Measurements from ENCODE around the gene LONP2. TPM values are rescaled to one million over a fixed set of nuclear protein-coding genes. Genes with fewer than 3 reads are reported as not detected.
"Not testable (repeated sequence)": the region's sequence is repeated elsewhere in the genome, so short reads cannot be mapped to it uniquely, and the experiment has no call there.

LONP2 gene
- polyA plus RNA-seq, 1 donor from 2014 or later: 38.6 TPM

DNA sequence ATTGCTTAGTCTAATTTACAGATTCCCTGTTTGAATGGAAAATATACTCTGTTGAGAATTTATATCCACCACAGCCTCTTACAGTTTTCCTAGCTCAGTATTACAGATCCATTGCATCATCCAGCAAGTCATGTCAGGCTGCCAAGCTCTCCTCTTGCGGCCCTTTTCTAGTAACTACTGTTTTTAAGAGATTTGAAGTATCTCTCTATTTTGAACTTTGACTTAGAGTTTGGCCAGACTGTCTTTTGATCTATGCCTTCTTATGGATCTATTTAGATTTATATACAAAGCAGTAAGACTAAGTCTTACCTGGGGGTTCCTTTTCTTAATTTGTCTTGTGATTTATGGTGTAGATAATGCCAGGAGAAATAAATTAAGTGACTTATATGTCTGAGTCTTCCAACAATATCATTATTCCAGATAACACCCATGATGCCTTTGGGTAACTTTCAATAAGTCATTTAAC, 56.3 kb downstream of the LONP2 start (continued):
- TF ChIP-seq EP300 (conservative IDR thresholded peaks at IDR 0.05; ENCODE audit: poor library complexity, severe bottlenecking) (no peak), MXI1 (conservative IDR thresholded peaks at IDR 0.05; ENCODE audit: poor library complexity, severe bottlenecking) (no peak)

DNA sequence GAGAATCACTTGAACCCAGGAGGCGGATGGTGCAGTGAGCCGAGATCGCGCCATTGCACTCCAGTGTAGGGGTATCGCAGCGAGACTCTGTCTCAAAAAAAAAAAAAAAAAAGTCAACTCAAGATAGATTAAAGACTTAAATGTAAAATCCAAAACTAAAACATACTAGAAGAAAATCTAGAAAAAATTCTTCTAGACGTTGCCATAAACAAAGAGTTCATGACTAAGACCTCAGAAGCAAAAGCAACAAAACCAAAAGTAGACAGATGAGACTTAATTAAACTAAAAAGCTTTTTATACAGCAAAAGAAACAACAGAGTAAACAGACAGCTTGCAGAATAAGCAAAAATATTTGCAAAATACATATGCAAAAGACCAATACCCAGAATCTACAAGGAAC, 64.4 kb downstream of the LONP2 start:
- Histone ChIP-seq H4K20me1 (ENCODE audit: insufficient read depth) (no peaks in the 10 kb centered on the region), H3K4me3 (ENCODE audit: low read length) (no peak overlapping the region), H3K36me3 (ENCODE audit: insufficient read depth, low read length) (peaks cover 8% of the 10 kb centered on the region), H3K9me2 (ENCODE audit: insufficient read depth, low read length) (no peaks in the 10 kb centered on the region), H2AFZ (ENCODE audit: low read depth, low read length) (no peak overlapping the region), H3K27me3 (ENCODE audit: insufficient read depth, low read depth, low read length) (no peaks in the 10 kb centered on the region), H3K4me2 (ENCODE audit: low read length) (no peak overlapping the region), H3K9ac (ENCODE audit: low read length) (no peak overlapping the region), H3K79me2 (replicated peaks; ENCODE audit: insufficient read depth, low read length) (no peaks in the 10 kb centered on the region), H3F3A (ENCODE audit: insufficient read depth, low read length, poor library complexity, severe bottlenecking) (no peaks in the 10 kb centered on the region), H3K27ac (ENCODE audit: low read length) (no peak overlapping the region), H3K9me3 (ENCODE audit: low read length) (peaks cover 13% of the 10 kb centered on the region)
- TF ChIP-seq TAF1 (IDR thresholded peaks at IDR 0.05; ENCODE audit: low read depth): no peak
- TF ChIP-seq POLR2AphosphoS5 (IDR thresholded peaks at IDR 0.05): no peak
- no peak for TF ChIP-seq RAD21 (conservative IDR thresholded peaks at IDR 0.05)
- TF ChIP-seq, protein P1, sequence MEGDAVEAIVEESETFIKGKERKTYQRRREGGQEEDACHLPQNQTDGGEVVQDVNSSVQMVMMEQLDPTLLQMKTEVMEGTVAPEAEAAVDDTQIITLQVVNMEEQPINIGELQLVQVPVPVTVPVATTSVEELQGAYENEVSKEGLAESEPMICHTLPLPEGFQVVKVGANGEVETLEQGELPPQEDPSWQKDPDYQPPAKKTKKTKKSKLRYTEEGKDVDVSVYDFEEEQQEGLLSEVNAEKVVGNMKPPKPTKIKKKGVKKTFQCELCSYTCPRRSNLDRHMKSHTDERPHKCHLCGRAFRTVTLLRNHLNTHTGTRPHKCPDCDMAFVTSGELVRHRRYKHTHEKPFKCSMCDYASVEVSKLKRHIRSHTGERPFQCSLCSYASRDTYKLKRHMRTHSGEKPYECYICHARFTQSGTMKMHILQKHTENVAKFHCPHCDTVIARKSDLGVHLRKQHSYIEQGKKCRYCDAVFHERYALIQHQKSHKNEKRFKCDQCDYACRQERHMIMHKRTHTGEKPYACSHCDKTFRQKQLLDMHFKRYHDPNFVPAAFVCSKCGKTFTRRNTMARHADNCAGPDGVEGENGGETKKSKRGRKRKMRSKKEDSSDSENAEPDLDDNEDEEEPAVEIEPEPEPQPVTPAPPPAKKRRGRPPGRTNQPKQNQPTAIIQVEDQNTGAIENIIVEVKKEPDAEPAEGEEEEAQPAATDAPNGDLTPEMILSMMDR (IDR thresholded peaks at IDR 0.05; ENCODE audit: poor library complexity, severe bottlenecking): no peak
- TF ChIP-seq SMC3 (conservative IDR thresholded peaks at IDR 0.05; ENCODE audit: poor library complexity): no peak
- TF ChIP-seq EP300 (conservative IDR thresholded peaks at IDR 0.05; ENCODE audit: poor library complexity, severe bottlenecking): no peak
- no peak for TF ChIP-seq MXI1 (conservative IDR thresholded peaks at IDR 0.05; ENCODE audit: poor library complexity, severe bottlenecking)

DNA sequence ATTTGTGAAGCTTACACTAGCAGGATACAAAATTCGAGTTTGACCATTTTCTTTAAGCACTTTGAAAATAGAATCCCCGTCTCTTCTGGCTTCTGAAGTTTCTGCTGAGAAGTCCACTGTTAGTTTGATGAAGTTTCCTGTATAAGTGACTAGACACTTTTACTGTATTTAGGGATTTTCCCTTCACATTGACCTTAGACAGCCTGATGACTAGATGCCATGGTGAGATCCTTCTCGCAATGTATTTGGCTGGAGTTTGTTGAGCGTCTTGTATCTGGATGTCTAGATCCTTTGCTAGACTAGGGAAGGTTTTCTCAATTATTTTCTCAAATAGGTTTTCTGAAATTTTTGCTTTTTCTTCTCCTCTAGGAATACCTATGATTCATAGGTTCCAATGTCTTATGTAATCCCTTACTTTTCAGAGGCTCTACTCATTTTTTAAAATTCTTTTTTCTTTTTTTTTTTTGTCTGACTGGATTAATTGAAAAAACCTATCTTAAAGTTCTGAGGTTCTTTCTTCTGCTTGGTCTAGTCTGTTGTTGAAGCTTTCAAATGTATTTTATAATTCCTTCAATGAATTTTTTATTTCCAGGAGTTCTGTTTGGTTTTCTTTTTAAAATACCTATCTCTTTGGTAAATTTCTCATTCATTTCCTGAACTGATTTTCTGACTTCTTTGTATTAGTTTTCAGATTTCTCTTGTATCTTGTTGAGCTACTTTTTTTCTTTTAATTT, 67.0 kb downstream of the LONP2 start:
- TF ChIP-seq EZH2 (IDR thresholded peaks at IDR 0.05; ENCODE audit: borderline replicate concordance, insufficient read depth, low read length, poor library complexity, severe bottlenecking) (no peak), MXI1 (conservative IDR thresholded peaks at IDR 0.05; ENCODE audit: poor library complexity, severe bottlenecking) (no peak), RAD21 (conservative IDR thresholded peaks at IDR 0.05) (no peak), EP300 (conservative IDR thresholded peaks at IDR 0.05; ENCODE audit: poor library complexity, severe bottlenecking) (no peak), SMC3 (conservative IDR thresholded peaks at IDR 0.05; ENCODE audit: poor library complexity) (no peak), POLR2AphosphoS5 (IDR thresholded peaks at IDR 0.05) (no peak), TAF1 (IDR thresholded peaks at IDR 0.05; ENCODE audit: low read depth) (no peak)
- TF ChIP-seq, protein P1 (IDR thresholded peaks at IDR 0.05; ENCODE audit: poor library complexity, severe bottlenecking): no peak
- TF ChIP-seq, protein P2, sequence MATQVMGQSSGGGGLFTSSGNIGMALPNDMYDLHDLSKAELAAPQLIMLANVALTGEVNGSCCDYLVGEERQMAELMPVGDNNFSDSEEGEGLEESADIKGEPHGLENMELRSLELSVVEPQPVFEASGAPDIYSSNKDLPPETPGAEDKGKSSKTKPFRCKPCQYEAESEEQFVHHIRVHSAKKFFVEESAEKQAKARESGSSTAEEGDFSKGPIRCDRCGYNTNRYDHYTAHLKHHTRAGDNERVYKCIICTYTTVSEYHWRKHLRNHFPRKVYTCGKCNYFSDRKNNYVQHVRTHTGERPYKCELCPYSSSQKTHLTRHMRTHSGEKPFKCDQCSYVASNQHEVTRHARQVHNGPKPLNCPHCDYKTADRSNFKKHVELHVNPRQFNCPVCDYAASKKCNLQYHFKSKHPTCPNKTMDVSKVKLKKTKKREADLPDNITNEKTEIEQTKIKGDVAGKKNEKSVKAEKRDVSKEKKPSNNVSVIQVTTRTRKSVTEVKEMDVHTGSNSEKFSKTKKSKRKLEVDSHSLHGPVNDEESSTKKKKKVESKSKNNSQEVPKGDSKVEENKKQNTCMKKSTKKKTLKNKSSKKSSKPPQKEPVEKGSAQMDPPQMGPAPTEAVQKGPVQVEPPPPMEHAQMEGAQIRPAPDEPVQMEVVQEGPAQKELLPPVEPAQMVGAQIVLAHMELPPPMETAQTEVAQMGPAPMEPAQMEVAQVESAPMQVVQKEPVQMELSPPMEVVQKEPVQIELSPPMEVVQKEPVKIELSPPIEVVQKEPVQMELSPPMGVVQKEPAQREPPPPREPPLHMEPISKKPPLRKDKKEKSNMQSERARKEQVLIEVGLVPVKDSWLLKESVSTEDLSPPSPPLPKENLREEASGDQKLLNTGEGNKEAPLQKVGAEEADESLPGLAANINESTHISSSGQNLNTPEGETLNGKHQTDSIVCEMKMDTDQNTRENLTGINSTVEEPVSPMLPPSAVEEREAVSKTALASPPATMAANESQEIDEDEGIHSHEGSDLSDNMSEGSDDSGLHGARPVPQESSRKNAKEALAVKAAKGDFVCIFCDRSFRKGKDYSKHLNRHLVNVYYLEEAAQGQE (IDR thresholded peaks at IDR 0.05; ENCODE audit: borderline replicate concordance): no peak
- H3K27me3 ChIP-seq (ENCODE audit: insufficient read depth, low read depth, low read length): no peaks in the 10 kb centered on the region
- no peak overlapping the region for H3K27ac ChIP-seq (ENCODE audit: low read length)
- H3K9me3 ChIP-seq (ENCODE audit: low read length): peaks cover 13% of the 10 kb centered on the region
- no peak overlapping the region for H3K9ac ChIP-seq (ENCODE audit: low read length)
- no peak overlapping the region for H3K4me3 ChIP-seq (ENCODE audit: low read length)
- H3K9me2 ChIP-seq (ENCODE audit: insufficient read depth, low read length): no peaks in the 10 kb centered on the region
- no peaks in the 10 kb centered on the region for H3K79me2 ChIP-seq (replicated peaks; ENCODE audit: insufficient read depth, low read length)
- no peak overlapping the region for H2AFZ ChIP-seq (ENCODE audit: low read depth, low read length)
- H4K20me1 ChIP-seq (ENCODE audit: insufficient read depth): no peaks in the 10 kb centered on the region
- no peaks in the 10 kb centered on the region for H3F3A ChIP-seq (ENCODE audit: insufficient read depth, low read length, poor library complexity, severe bottlenecking)
- H3K36me3 ChIP-seq (ENCODE audit: insufficient read depth, low read length): peaks cover 8% of the 10 kb centered on the region
- no peak overlapping the region for H3K4me2 ChIP-seq (ENCODE audit: low read length)

DNA sequence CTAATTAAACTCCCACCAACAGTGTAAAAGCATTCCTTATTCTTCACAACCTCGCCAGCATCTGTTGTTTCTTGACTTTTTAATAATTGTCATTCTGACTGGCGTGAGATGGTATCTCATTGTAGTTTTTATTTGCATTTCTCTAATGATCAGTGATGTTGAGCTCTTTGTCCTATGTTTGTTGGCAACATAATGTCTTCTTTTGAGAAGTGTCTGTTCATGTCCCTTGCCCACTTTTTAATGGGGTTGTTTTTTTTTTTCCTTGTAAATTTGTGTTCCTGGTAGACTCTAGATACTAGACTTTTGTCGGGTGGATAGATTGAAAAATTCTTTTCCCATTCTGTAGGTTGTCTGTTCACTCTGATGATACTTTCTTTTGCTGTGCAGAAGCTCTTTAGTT, 69.8 kb downstream of the LONP2 start:
- H4K20me1 ChIP-seq (ENCODE audit: insufficient read depth): not testable (repeated sequence)

More for the DNA sequence above, 69.8 kb downstream of the LONP2 start:
- not testable (repeated sequence) for H3K9me2 ChIP-seq (ENCODE audit: insufficient read depth, low read length); H3K4me3 ChIP-seq (ENCODE audit: low read length); H3K79me2 ChIP-seq (replicated peaks; ENCODE audit: insufficient read depth, low read length); H3K27ac ChIP-seq (ENCODE audit: low read length); H2AFZ ChIP-seq (ENCODE audit: low read depth, low read length); H3K27me3 ChIP-seq (ENCODE audit: insufficient read depth, low read depth, low read length); H3K36me3 ChIP-seq (ENCODE audit: insufficient read depth, low read length); H3K9ac ChIP-seq (ENCODE audit: low read length); H3F3A ChIP-seq (ENCODE audit: insufficient read depth, low read length, poor library complexity, severe bottlenecking); H3K4me2 ChIP-seq (ENCODE audit: low read length)
- H3K9me3 ChIP-seq (ENCODE audit: low read length): peaks cover 10% of the 10 kb centered on the region

Measured in neural cell (in vitro differentiated cells).